HuH-7.5 (cell line): Measurements from ENCODE around the gene ADGRD1.

Source experiments
- DNase-seq: peaks from one replicate; pipeline ENCODE4 v3.0.0; 2011; ENCODE audit warnings: low spot score

The ADGRD1 gene

GRCh38 chr12:131042834-131043245 lies 89.1 kb downstream of the ADGRD1 start:
- no peak for DNase-seq

- DNase-seq, result no peak
Measured at GRCh38 chr12:131043401-131043871, 89.7 kb downstream of the ADGRD1 start.

- no peak for DNase-seq
Measured at GRCh38 chr12:131044136-131044535, 90.4 kb downstream of the ADGRD1 start.

- DNase-seq, result no peak
Measured at GRCh38 chr12:131044760-131045381, 91.2 kb downstream of the ADGRD1 start.

GRCh38 chr12:131045705-131046460 lies 92.2 kb downstream of the ADGRD1 start:
- DNase-seq, result no peak

- no peak for DNase-seq
Measured at GRCh38 chr12:131046813-131047788, 93.4 kb downstream of the ADGRD1 start.

- no peak for DNase-seq
Measured at GRCh38 chr12:131047789-131048610, 94.3 kb downstream of the ADGRD1 start.

- DNase-seq, result no peak
Measured at GRCh38 chr12:131048611-131048990, 94.9 kb downstream of the ADGRD1 start.

- no peak for DNase-seq
Measured at GRCh38 chr12:131049002-131049401, 95.3 kb downstream of the ADGRD1 start.

GRCh38 chr12:131049549-131050339 lies 96.0 kb downstream of the ADGRD1 start:
- DNase-seq, result no peak

GRCh38 chr12:131050463-131051154 lies 96.9 kb downstream of the ADGRD1 start:
- no peak for DNase-seq

- no peak for DNase-seq
Measured at GRCh38 chr12:131051155-131051473, 97.4 kb downstream of the ADGRD1 start.

- no peak for DNase-seq
Measured at GRCh38 chr12:131052063-131052781, 98.5 kb downstream of the ADGRD1 start.

GRCh38 chr12:131052929-131053328 lies 99.2 kb downstream of the ADGRD1 start:
- no peak for DNase-seq

GRCh38 chr12:131053567-131053966 lies 99.9 kb downstream of the ADGRD1 start:
- no peak for DNase-seq

- DNase-seq, result no peak
Measured at GRCh38 chr12:131054345-131055092, 100.8 kb downstream of the ADGRD1 start.

GRCh38 chr12:131055093-131055465 lies 101.4 kb downstream of the ADGRD1 start:
- DNase-seq, result no peak

GRCh38 chr12:131055596-131056233 lies 102.0 kb downstream of the ADGRD1 start:
- DNase-seq, result no peak
